Measurements from ENCODE around the gene DMD.

- no peak for TF ChIP-seq POLR2A (IDR thresholded peaks at IDR 0.05)
- no peak for TF ChIP-seq CTCF (IDR thresholded peaks at IDR 0.05)
Measured at GRCh38 chrX:31807165-31807564, 1404.2 kb downstream of the DMD start.
